RCC 7860 (cell line): ENCODE measurements around the gene PAN3.

Source experiments
- DNase-seq: peaks from one replicate; pipeline ENCODE4 v3.0.0-alpha.2; 2015; ENCODE audit warnings: low spot score
- FAIRE-seq: peaks from 2 replicates; lab custom pipeline; 2012; peaks lifted over from hg19 to GRCh38; lab: Jason Lieb, UNC

The PAN3 gene

GRCh38 chr13:28219408-28220099 is 81.2 kb downstream of the PAN3 start:
- FAIRE-seq (no peak), DNase-seq (no peak)

GRCh38 chr13:28220166-28220565 is 81.8 kb downstream of the PAN3 start:
- FAIRE-seq: no peak
- DNase-seq: no peak

- DNase-seq: no peak
- FAIRE-seq: no peak
These were observed 91.4 kb downstream of the PAN3 start for GRCh38 chr13:28229522-28230411.

GRCh38 chr13:28231642-28232041 is 93.3 kb downstream of the PAN3 start:
- DNase-seq: no peak
- FAIRE-seq: no peak

GRCh38 chr13:28237944-28238343 is 99.6 kb downstream of the PAN3 start:
- no peak for FAIRE-seq
- DNase-seq: no peak

GRCh38 chr13:28239374-28239773 is 101.0 kb downstream of the PAN3 start:
- FAIRE-seq: no peak
- no peak for DNase-seq

GRCh38 chr13:28245465-28245864 is 107.1 kb downstream of the PAN3 start:
- FAIRE-seq (no peak), DNase-seq (no peak)

- FAIRE-seq (no peak), DNase-seq (no peak)
These were observed 108.5 kb downstream of the PAN3 start for GRCh38 chr13:28246891-28247290.

GRCh38 chr13:28248080-28248479 is 109.7 kb downstream of the PAN3 start:
- FAIRE-seq: no peak

GRCh38 chr13:28250542-28250941 is 112.2 kb downstream of the PAN3 start:
- FAIRE-seq: no peak
- DNase-seq: no peak

More at GRCh38 chr13:28248080-28248479, 109.7 kb downstream of the PAN3 start:
- no peak for DNase-seq

- FAIRE-seq (no peak), DNase-seq (no peak)
These were observed 113.1 kb downstream of the PAN3 start for GRCh38 chr13:28251466-28251865.

- FAIRE-seq: no peak
- DNase-seq: no peak
These were observed 114.2 kb downstream of the PAN3 start for GRCh38 chr13:28252547-28252946.

- no peak for DNase-seq
- no peak for FAIRE-seq
These were observed 119.0 kb downstream of the PAN3 start for GRCh38 chr13:28257305-28257704.

GRCh38 chr13:28258417-28258816 is 120.1 kb downstream of the PAN3 start:
- no peak for FAIRE-seq

GRCh38 chr13:28267497-28267896 is 129.2 kb downstream of the PAN3 start:
- FAIRE-seq: no peak

More at GRCh38 chr13:28258417-28258816, 120.1 kb downstream of the PAN3 start:
- no peak for DNase-seq

GRCh38 chr13:28268800-28269223 is 130.5 kb downstream of the PAN3 start:
- DNase-seq (no peak), FAIRE-seq (no peak)

More at GRCh38 chr13:28267497-28267896, 129.2 kb downstream of the PAN3 start:
- DNase-seq: no peak

- no peak for DNase-seq
- no peak for FAIRE-seq
These were observed 132.9 kb downstream of the PAN3 start for GRCh38 chr13:28271056-28271840.

GRCh38 chr13:28273919-28274318 is 135.6 kb downstream of the PAN3 start:
- FAIRE-seq: no peak

GRCh38 chr13:28282451-28282850 is 144.1 kb downstream of the PAN3 start:
- FAIRE-seq (no peak), DNase-seq (no peak)

More at GRCh38 chr13:28273919-28274318, 135.6 kb downstream of the PAN3 start:
- no peak for DNase-seq

- FAIRE-seq: no peak
- DNase-seq: no peak
These were observed 145.3 kb downstream of the PAN3 start for GRCh38 chr13:28283600-28283999.

GRCh38 chr13:28286263-28286662 is 147.9 kb downstream of the PAN3 start:
- no peak for DNase-seq
- FAIRE-seq: no peak
